ENCODE data around the gene MRPL38.

GRCh38 chr17:75922963-75923874, 18.5 kb upstream of the MRPL38 start:
- no peak for TF ChIP-seq CTCF (IDR thresholded peaks at IDR 0.05)
- no peak for TF ChIP-seq POLR2A (IDR thresholded peaks at IDR 0.05)
